Stomach (tissue), 9 donors: Measurements from ENCODE around the gene MRPS35. TPM values are rescaled to one million over a fixed set of nuclear protein-coding genes. Genes with fewer than 3 reads are reported as not detected.

Experiments used
- DNase-seq, 2 donors: peaks; one replicate each; pipeline versions ENCODE4 v3.0.0 to v3.0.0-alpha.2; 2013 to 2019
- H3K27ac ChIP-seq, 5 donors: fragments of 200-600 bp in 4 of 5; sonication (generic) in 4 of 5; one replicate each; pipeline ENCODE4 v1.5.1; 2013 to 2019; ENCODE audit warnings: mild to moderate bottlenecking in 1 of 5, moderate library complexity in 1 of 5
- H3K27me3 ChIP-seq, 3 donors: fragments of 200-600 bp; sonication (generic); one replicate each; pipeline ENCODE4 v1.5.1; 2017 to 2019; ENCODE audit warnings: mixed run types in 1 of 3
- H3K36me3 ChIP-seq, 4 donors: fragments of 200-600 bp; sonication (generic); 1 replicate in 3 of 4; 2 replicates in 1 of 4; pipeline ENCODE4 v1.5.1; 2016 to 2019
- H3K4me1 ChIP-seq, 4 donors: fragments of 200-600 bp; sonication (generic); one replicate each; pipeline ENCODE4 v1.5.1; 2016 to 2019
- H3K4me3 ChIP-seq, 4 donors: fragments of 200-600 bp; sonication (generic) in 3 of 4; one replicate each; pipeline ENCODE4 v1.5.1; 2016 to 2019; ENCODE audit warnings: mild to moderate bottlenecking in 1 of 4
- H3K9me3 ChIP-seq, 4 donors: fragments of 200-600 bp; sonication (generic); one replicate each; pipeline ENCODE4 v1.5.1; 2016 to 2019
- CTCF ChIP-seq, 7 experiments: fragments of 450-650 bp in 4 of 7; fragments of 200-600 bp in 3 of 7; sonication (generic) in 3 of 7; IDR thresholded peaks; one replicate each; pipeline ENCODE4 v1.5.1; 2016 to 2019; ENCODE audit warnings: antibody characterized with exemption in 7 of 7, control low read depth in 2 of 7, mild to moderate bottlenecking in 1 of 7
- EP300 ChIP-seq: sonication (generic); formaldehyde crosslinking; IDR thresholded peaks from one replicate; pipeline ENCODE4 v1.6.1; 2017; ENCODE audit warnings: antibody characterized with exemption
- POLR2A ChIP-seq, 4 donors: fragments of 450-650 bp; IDR thresholded peaks; one replicate each; pipeline ENCODE4 v1.6.1; 2016; ENCODE audit warnings: antibody characterized with exemption in 4 of 4, control low read depth in 2 of 4, mild to moderate bottlenecking in 1 of 4, moderate library complexity in 1 of 4
- POLR2AphosphoS5 ChIP-seq, 3 donors: sonication (generic); formaldehyde crosslinking; IDR thresholded peaks; one replicate each; pipeline ENCODE4 v1.6.1; 2016; ENCODE audit warnings: antibody characterized with exemption in 3 of 3
- WGBS, 5 donors: extraction: QIAGEN DNeasy Blood & Tissue Kit in 3 of 5; methylation state at CpG; one replicate each; pipeline versions ENCODE4 v1.1.5 to v1.1.7; 2013 to 2018; 5-methylcytosine and 5-hydroxymethylcytosine counted together
- intact Hi-C: fragments of 100-400 bp; cut with DNase I; formaldehyde crosslinking; loops from one replicate; pipeline ENCODE4 v1.15.1; 2023; ENCODE audit warnings: low total_unique reads
- polyA plus RNA-seq, 3 donors: library from polyadenylated mRNA; stranded (reverse); fragments of 200-250 nt; gene quantifications; one replicate each; pipeline ENCODE4 v1.2.3, GENCODE V29; 2013
- total RNA-seq, 5 donors: library from RNA; depleted of rRNA; stranded (reverse); fragments of >200 nt; gene quantifications; one replicate each; pipeline versions ENCODE4 v1.1.0 to v1.2.3, GENCODE V29; 2014 to 2016
- donor health status: healthy with polysubstance abuse.
- donor health status: Bipolar disorder and iron deficiency.
- donor health status: healthy.

MRPS35 gene
- total and polyA plus RNA-seq, 8 donors = 9.8 to 71.6 (median 35.9) TPM

- TF ChIP-seq POLR2A (IDR thresholded peaks at IDR 0.05) (no peak), EP300 (no peak), CTCF (IDR thresholded peaks at IDR 0.05) (no peak), POLR2AphosphoS5 (IDR thresholded peaks at IDR 0.05) (no peak)
- 73 to 89% (median 81%) methylated on average over 8 of the region's 8 CpGs for WGBS, 5 donors
These were observed 58.6 kb downstream of the MRPS35 start for GRCh38 chr12:27769142-27769673.

GRCh38 chr12:27771481-27772327 lies 61.1 kb downstream of the MRPS35 start:
- WGBS, 5 donors = 84 to 92% (median 88%) methylated on average over 3 of the region's 3 CpGs
- intact Hi-C loops = no loop called here
- no peak for TF ChIP-seq POLR2AphosphoS5 (IDR thresholded peaks at IDR 0.05)
- no peak for TF ChIP-seq CTCF (IDR thresholded peaks at IDR 0.05)
- no peak for TF ChIP-seq EP300
- TF ChIP-seq POLR2A (IDR thresholded peaks at IDR 0.05) = no peak
- no peaks in the 10 kb centered on the region for H3K36me3 ChIP-seq
- no peak for DNase-seq
- H3K4me3 ChIP-seq = no peak overlapping the region
- H3K27me3 ChIP-seq = no peaks in the 10 kb centered on the region
- H3K27ac ChIP-seq = no peak overlapping the region
- H3K4me1 ChIP-seq = no peaks in the 10 kb centered on the region
- no peaks in the 10 kb centered on the region for H3K9me3 ChIP-seq

More at GRCh38 chr12:27769142-27769673, 58.6 kb downstream of the MRPS35 start:
- H3K27me3 ChIP-seq = no peaks in the 10 kb centered on the region
- intact Hi-C loops = no loop called here
- H3K9me3 ChIP-seq = no peaks in the 10 kb centered on the region
- H3K27ac ChIP-seq = no peak overlapping the region
- no peak overlapping the region for H3K4me3 ChIP-seq
- H3K4me1 ChIP-seq = no peaks in the 10 kb centered on the region
- peaks cover 0 to 3% (median 0%) of the 10 kb centered on the region in 4 donors for H3K36me3 ChIP-seq
- no peak for DNase-seq

GRCh38 chr12:27772328-27773049 lies 61.9 kb downstream of the MRPS35 start:
- intact Hi-C loops = no loop called here
- no peaks in the 10 kb centered on the region for H3K27me3 ChIP-seq
- WGBS, 5 donors = 36 to 46% (median 40%) methylated on average over 5 of the region's 5 CpGs
- H3K4me3 ChIP-seq = no peak overlapping the region
- TF ChIP-seq CTCF (IDR thresholded peaks at IDR 0.05) (no peak), POLR2AphosphoS5 (IDR thresholded peaks at IDR 0.05) (no peak), EP300 (no peak), POLR2A (IDR thresholded peaks at IDR 0.05) (no peak)
- no peak overlapping the region for H3K27ac ChIP-seq
- no peaks in the 10 kb centered on the region for H3K9me3 ChIP-seq
- no peaks in the 10 kb centered on the region for H3K36me3 ChIP-seq
- H3K4me1 ChIP-seq = no peaks in the 10 kb centered on the region
- no peak for DNase-seq

- intact Hi-C loops = no loop called here
- no peaks in the 10 kb centered on the region for H3K27me3 ChIP-seq
- H3K4me3 ChIP-seq = no peak overlapping the region
- no peaks in the 10 kb centered on the region for H3K9me3 ChIP-seq
- no peak for DNase-seq
- H3K4me1 ChIP-seq = peaks cover 16 to 26% (median 22%) of the 10 kb centered on the region in 4 donors
- no peaks in the 10 kb centered on the region for H3K36me3 ChIP-seq
- WGBS, 5 donors = 79 to 88% (median 83%) methylated on average over 5 of the region's 5 CpGs
- H3K27ac ChIP-seq = no peak overlapping the region
- TF ChIP-seq POLR2AphosphoS5 (IDR thresholded peaks at IDR 0.05) = no peak
- no peak for TF ChIP-seq POLR2A (IDR thresholded peaks at IDR 0.05)
- no peak for TF ChIP-seq EP300
- no peak for TF ChIP-seq CTCF (IDR thresholded peaks at IDR 0.05)
These were observed 66.5 kb downstream of the MRPS35 start for GRCh38 chr12:27777141-27777540.
